H1 (cell line): ENCODE data around the gene TMEM203.

Experiments used
- ATF3 ChIP-seq: IDR thresholded peaks from 2 replicates; pipeline ENCODE4 v1.6.1; 2011; ENCODE audit warnings: low read depth, mild to moderate bottlenecking, low read length; ENCODE audit not compliant: insufficient read depth
- EP300 ChIP-seq, 2 experiments: IDR thresholded peaks; 1 replicate in 1 of 2; 2 replicates in 1 of 2; pipeline ENCODE4 v1.6.1; 2011 to 2012; ENCODE audit warnings: low read depth in 2 of 2, low read length in 2 of 2, mild to moderate bottlenecking in 2 of 2, borderline replicate concordance in 1 of 2, inconsistent platforms in 1 of 2, moderate library complexity in 1 of 2
- TF ChIP-seq, protein P1 (sequence below), 3 experiments: IDR thresholded peaks; 1 replicate in 2 of 3; 2 replicates in 1 of 3; pipeline versions ENCODE4 v1.5.1 to v1.6.1; 2011; ENCODE audit warnings: low read length in 3 of 3, mild to moderate bottlenecking in 3 of 3, inconsistent platforms in 2 of 3, low read depth in 1 of 3, moderate library complexity in 1 of 3; ENCODE audit not compliant: insufficient read depth in 1 of 3; ENCODE audit errors: control extremely low read depth in 1 of 3

DNA sequence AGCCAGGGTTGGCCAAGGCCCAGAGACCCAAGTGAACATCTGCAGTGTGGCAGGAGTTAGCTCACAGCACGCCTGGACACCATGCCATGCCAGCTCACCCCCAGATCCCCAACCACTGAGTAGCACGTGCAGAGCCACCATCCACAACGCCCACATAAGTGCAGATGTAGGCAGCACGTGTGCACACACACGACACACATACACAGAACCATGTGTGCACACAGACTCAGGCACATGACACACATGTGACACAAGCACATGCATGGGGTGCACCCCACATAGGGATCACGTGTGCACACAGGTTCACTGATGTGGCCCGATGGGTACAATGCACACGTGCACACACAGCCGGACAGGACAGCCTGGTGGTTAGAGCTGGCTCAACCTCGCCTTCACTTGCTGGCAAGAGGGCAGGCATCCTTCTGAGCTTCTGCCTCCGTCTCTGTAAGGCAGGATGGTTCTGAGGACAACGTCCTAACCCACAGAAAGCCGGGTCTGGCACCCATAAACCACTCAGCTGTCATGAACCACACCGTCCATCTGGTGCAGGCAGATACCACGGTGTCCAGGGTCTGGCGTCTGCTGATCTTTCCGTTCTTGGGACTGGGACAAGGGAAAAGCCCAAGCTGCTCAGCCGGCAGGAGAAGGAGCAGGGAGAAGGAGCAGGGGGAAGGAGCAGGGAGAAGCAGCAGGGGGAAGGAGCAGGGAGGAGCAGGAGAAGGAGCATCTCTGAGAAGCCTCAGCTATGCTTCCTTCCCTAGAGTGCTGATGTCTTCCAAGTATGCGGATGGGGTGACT, 47.6 kb downstream of the TMEM203 start:
- no peak for TF ChIP-seq ATF3
- TF ChIP-seq EP300 (IDR thresholded peaks at IDR 0.05; ENCODE audit: borderline replicate concordance in 1 of 2, low read depth in 2 of 2, low read length in 2 of 2): no peak
- TF ChIP-seq, protein P1, sequence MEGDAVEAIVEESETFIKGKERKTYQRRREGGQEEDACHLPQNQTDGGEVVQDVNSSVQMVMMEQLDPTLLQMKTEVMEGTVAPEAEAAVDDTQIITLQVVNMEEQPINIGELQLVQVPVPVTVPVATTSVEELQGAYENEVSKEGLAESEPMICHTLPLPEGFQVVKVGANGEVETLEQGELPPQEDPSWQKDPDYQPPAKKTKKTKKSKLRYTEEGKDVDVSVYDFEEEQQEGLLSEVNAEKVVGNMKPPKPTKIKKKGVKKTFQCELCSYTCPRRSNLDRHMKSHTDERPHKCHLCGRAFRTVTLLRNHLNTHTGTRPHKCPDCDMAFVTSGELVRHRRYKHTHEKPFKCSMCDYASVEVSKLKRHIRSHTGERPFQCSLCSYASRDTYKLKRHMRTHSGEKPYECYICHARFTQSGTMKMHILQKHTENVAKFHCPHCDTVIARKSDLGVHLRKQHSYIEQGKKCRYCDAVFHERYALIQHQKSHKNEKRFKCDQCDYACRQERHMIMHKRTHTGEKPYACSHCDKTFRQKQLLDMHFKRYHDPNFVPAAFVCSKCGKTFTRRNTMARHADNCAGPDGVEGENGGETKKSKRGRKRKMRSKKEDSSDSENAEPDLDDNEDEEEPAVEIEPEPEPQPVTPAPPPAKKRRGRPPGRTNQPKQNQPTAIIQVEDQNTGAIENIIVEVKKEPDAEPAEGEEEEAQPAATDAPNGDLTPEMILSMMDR (IDR thresholded peaks at IDR 0.05; ENCODE audit: control extremely low read depth in 1 of 3, insufficient read depth in 1 of 3, low read depth in 1 of 3, low read length in 3 of 3): no peak
